ENCODE measurements around the gene CDH3. TPM values are rescaled to one million over a fixed set of nuclear protein-coding genes. Genes with fewer than 3 reads are reported as not detected.

The CDH3 gene
- total RNA-seq, result 100 to 1,000 TPM in 2 of 4 donors, 10 to 100 TPM in 2; 36.8 to 192 (median 95.0) TPM

- DNase-seq, result no peak
- Histone ChIP-seq H3K27me3 (peaks cover 0 to 88% (median 8%) of the 10 kb centered on the region in 4 donors), H3K36me3 (no peaks in the 10 kb centered on the region), H3K4me3 (peak within 1 kb of the TSS; percentile 49 to 66 (median 58)), H3K4me1 (peaks cover 21 to 61% (median 23%) of the 10 kb centered on the region in 3 donors), H3K27ac (peak within 1 kb of the TSS; percentile 71 to 88 (median 82)), H3K9me3 (no peaks in the 10 kb centered on the region)
- intact Hi-C loops (cut with DNase I), result no loop called here
- TF ChIP-seq, protein P1, sequence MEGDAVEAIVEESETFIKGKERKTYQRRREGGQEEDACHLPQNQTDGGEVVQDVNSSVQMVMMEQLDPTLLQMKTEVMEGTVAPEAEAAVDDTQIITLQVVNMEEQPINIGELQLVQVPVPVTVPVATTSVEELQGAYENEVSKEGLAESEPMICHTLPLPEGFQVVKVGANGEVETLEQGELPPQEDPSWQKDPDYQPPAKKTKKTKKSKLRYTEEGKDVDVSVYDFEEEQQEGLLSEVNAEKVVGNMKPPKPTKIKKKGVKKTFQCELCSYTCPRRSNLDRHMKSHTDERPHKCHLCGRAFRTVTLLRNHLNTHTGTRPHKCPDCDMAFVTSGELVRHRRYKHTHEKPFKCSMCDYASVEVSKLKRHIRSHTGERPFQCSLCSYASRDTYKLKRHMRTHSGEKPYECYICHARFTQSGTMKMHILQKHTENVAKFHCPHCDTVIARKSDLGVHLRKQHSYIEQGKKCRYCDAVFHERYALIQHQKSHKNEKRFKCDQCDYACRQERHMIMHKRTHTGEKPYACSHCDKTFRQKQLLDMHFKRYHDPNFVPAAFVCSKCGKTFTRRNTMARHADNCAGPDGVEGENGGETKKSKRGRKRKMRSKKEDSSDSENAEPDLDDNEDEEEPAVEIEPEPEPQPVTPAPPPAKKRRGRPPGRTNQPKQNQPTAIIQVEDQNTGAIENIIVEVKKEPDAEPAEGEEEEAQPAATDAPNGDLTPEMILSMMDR (IDR thresholded peaks at IDR 0.05), result no peak
- peak in 1 of 4 donors; percentile 87 for TF ChIP-seq POLR2A (IDR thresholded peaks at IDR 0.05)
- 1 to 2% methylated on average over 17 to 23 of the region's 53 CpGs for WGBS, 2 donors
These were observed at the start of gene CDH3 for GRCh38 chr16:68644715-68645493. CDH3 (plus strand) TSS chr16:68645310; CDS start chr16:68645380, 70 bp downstream.

- no peak for DNase-seq
- Histone ChIP-seq H3K27ac (no peak overlapping the region), H3K36me3 (no peaks in the 10 kb centered on the region), H3K4me3 (no peak overlapping the region), H3K27me3 (no peaks in the 10 kb centered on the region), H3K9me3 (no peaks in the 10 kb centered on the region), H3K4me1 (peaks cover 0 to 8% (median 0%) of the 10 kb centered on the region in 3 donors)
- TF ChIP-seq POLR2A (IDR thresholded peaks at IDR 0.05), result no peak
- TF ChIP-seq, protein P1 (IDR thresholded peaks at IDR 0.05), result no peak
- 45 to 63% methylated on average over 4 to 6 of the region's 6 CpGs for WGBS, 2 donors
- intact Hi-C loops (cut with DNase I), result no loop called here
These were observed 48.8 kb upstream of the CDH3 start for GRCh38 chr16:68596266-68596665.

DNA sequence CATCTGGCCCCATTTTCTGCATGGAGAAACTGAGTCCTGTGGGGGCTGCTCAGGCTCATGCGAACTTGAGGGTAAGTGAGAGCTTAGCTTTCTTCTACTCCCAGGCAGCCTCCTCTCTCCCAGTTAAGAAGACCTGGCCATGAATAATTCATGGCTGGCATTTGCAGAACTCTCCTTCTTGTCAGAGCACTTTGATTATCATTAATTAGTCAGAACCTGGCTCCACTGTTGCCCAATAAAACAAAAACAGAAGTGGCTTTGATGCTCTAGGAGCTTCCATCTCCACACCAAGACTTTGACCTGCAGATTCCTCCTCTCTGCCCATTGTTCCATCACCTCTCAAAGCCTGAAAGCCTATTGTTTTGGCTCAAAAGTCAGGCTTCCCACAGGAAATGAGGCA lies 45.5 kb upstream of the CDH3 start:
- intact Hi-C loops (cut with DNase I), result no loop called here
- peaks cover 0 to 8% (median 0%) of the 10 kb centered on the region in 3 donors for H3K4me1 ChIP-seq
- H3K4me3 ChIP-seq, result no peak overlapping the region
- H3K27ac ChIP-seq, result no peak overlapping the region
- H3K27me3 ChIP-seq, result no peaks in the 10 kb centered on the region
- no peak for DNase-seq
- 86 to 94% methylated on average over 1 of the region's 1 CpG for WGBS, 2 donors
- TF ChIP-seq, protein P1 (IDR thresholded peaks at IDR 0.05), result no peak
- no peak for TF ChIP-seq POLR2A (IDR thresholded peaks at IDR 0.05)
- H3K9me3 ChIP-seq, result no peaks in the 10 kb centered on the region
- no peaks in the 10 kb centered on the region for H3K36me3 ChIP-seq

- 37 to 51% methylated on average over 5 of the region's 5 CpGs for WGBS, 2 donors
- H3K27ac ChIP-seq, result no peak overlapping the region
- intact Hi-C loops (cut with DNase I), result no loop called here
- H3K27me3 ChIP-seq, result no peaks in the 10 kb centered on the region
- no peak overlapping the region for H3K4me3 ChIP-seq
- no peak for TF ChIP-seq POLR2A (IDR thresholded peaks at IDR 0.05)
- TF ChIP-seq, protein P1 (IDR thresholded peaks at IDR 0.05), result no peak
- no peaks in the 10 kb centered on the region for H3K36me3 ChIP-seq
- no peaks in the 10 kb centered on the region for H3K4me1 ChIP-seq
- no peaks in the 10 kb centered on the region for H3K9me3 ChIP-seq
- no peak for DNase-seq
These were observed 39.4 kb upstream of the CDH3 start for GRCh38 chr16:68605746-68606145.

GRCh38 chr16:68607443-68607842 lies 37.7 kb upstream of the CDH3 start:
- no peaks in the 10 kb centered on the region for H3K9me3 ChIP-seq
- no peaks in the 10 kb centered on the region for H3K4me1 ChIP-seq
- H3K4me3 ChIP-seq, result no peak overlapping the region
- 93 to 97% methylated on average over 7 of the region's 7 CpGs for WGBS, 2 donors
- no peak for DNase-seq
- TF ChIP-seq, protein P1 (IDR thresholded peaks at IDR 0.05), result no peak
- no peak for TF ChIP-seq POLR2A (IDR thresholded peaks at IDR 0.05)
- H3K27ac ChIP-seq, result no peak overlapping the region
- H3K27me3 ChIP-seq, result no peaks in the 10 kb centered on the region
- H3K36me3 ChIP-seq, result no peaks in the 10 kb centered on the region
- intact Hi-C loops (cut with DNase I), result no loop called here

Data from esophagus squamous epithelium (tissue), 5 donors.